Activated CD8-positive, alpha-beta T cell treated with anti-CD3 and anti-CD28 coated beads for 36 hours (primary cell): ENCODE results near the gene CFAP299. TPM values are rescaled to one million over a fixed set of nuclear protein-coding genes. Genes with fewer than 3 reads are reported as not detected.

Experiments used
- ATAC-seq: fragments of 200-7000 bp; cut with Tn5 transposase; one replicate; pipeline ENCODE4 v1.10.0; 2021; ENCODE audit warnings: mild to moderate bottlenecking, moderate library complexity
- CTCF ChIA-PET: fragments of 350-600 bp; sonication (Branson Sonifier 250); formaldehyde crosslinking; loops from one replicate; lab custom pipeline; 2021; ENCODE audit warnings: antibody characterized with exemption; lab: Charles Lee
- POLR2A ChIA-PET: fragments of 350-600 bp; sonication (Branson Sonifier 250); formaldehyde crosslinking; loops from one replicate; lab custom pipeline; 2021; ENCODE audit warnings: antibody characterized with exemption; lab: Charles Lee
- DNase-seq: peaks from one replicate; pipeline ENCODE4 v3.0.0-alpha.2; 2020
- H3K27ac Mint-ChIP-seq: one replicate; pipeline ENCODE4 v1.8.0; 2021; ENCODE audit warnings: mild to moderate bottlenecking, mixed read lengths
- H3K27me3 Mint-ChIP-seq: one replicate; pipeline ENCODE4 v1.8.0; 2021; ENCODE audit warnings: mixed read lengths
- H3K36me3 Mint-ChIP-seq: one replicate; pipeline ENCODE4 v1.8.0; 2021; ENCODE audit warnings: low read depth, mixed read lengths
- H3K4me1 Mint-ChIP-seq: one replicate; pipeline ENCODE4 v1.8.0; 2021; ENCODE audit warnings: low read depth, mixed read lengths
- H3K4me3 Mint-ChIP-seq: one replicate; pipeline ENCODE4 v1.8.0; 2021; ENCODE audit warnings: mild to moderate bottlenecking, moderate library complexity, mixed read lengths
- H3K9me3 Mint-ChIP-seq: one replicate; pipeline ENCODE4 v1.8.0; 2021; ENCODE audit warnings: mixed read lengths
- CTCF ChIP-seq: fragments of 200-600 bp; IDR thresholded peaks from one replicate; pipeline ENCODE4 v1.8.0; 2022; ENCODE audit warnings: antibody characterized with exemption, mild to moderate bottlenecking
- intact Hi-C: fragments of 100-400 bp; cut with micrococcal nuclease; formaldehyde crosslinking; loops from one replicate; pipeline ENCODE4 v1.10.0; 2022
- total RNA-seq, 2 experiments: library from RNA; stranded (reverse); gene quantifications; one replicate each; pipeline ENCODE4 v1.2.3, GENCODE V29; 2021

The CFAP299 gene
- total RNA-seq, 2 experiments from 2014 or later = not detected

- DNase-seq = no peak
- no peaks in the 10 kb centered on the region for H3K4me1 Mint-ChIP-seq
- CTCF ChIA-PET = interaction anchor here (0.8 to 3.9 kb wide), 3 partner anchors 628 to 681 kb away, joined by 3 to 18 read pairs (median 3); partner anchors contain the start of gene BMP3
- no peak for TF ChIP-seq CTCF
- no peaks in the 10 kb centered on the region for H3K9me3 Mint-ChIP-seq
- intact Hi-C loops = loop anchor here (5.0 kb wide), 1 partner anchor 681 kb away; no protein-coding TSS in a partner anchor
- H3K27me3 Mint-ChIP-seq = peaks cover 19% of the 10 kb centered on the region
- POLR2A ChIA-PET = no interaction called here
- H3K27ac Mint-ChIP-seq = no peak overlapping the region
- no peaks in the 10 kb centered on the region for H3K36me3 Mint-ChIP-seq
- H3K4me3 Mint-ChIP-seq = no peak overlapping the region
- no peak for ATAC-seq
Observed at GRCh38 chr4:80360900-80361299, 25.4 kb downstream of the CFAP299 start.

GRCh38 chr4:80361329-80361900 is 25.9 kb downstream of the CFAP299 start:
- DNase-seq (no peak), ATAC-seq (no peak)
- Mint-ChIP-seq H3K4me3 (no peak overlapping the region), H3K36me3 (no peaks in the 10 kb centered on the region), H3K27ac (no peak overlapping the region), H3K4me1 (peaks cover 2% of the 10 kb centered on the region), H3K9me3 (no peaks in the 10 kb centered on the region), H3K27me3 (peaks cover 19% of the 10 kb centered on the region)
- TF ChIP-seq CTCF = peak; percentile 58
- CTCF ChIA-PET = interaction anchor here (0.8 to 3.9 kb wide), 5 partner anchors 99 to 681 kb away, joined by 3 to 18 read pairs (median 4); partner anchors contain the start of gene BMP3
- intact Hi-C loops = loop anchor here (5.0 kb wide), 1 partner anchor 681 kb away; no protein-coding TSS in a partner anchor
- POLR2A ChIA-PET = no interaction called here

GRCh38 chr4:80362578-80363181 is 27.1 kb downstream of the CFAP299 start:
- DNase-seq (peak; percentile 59), ATAC-seq (no peak)
- ChIA-PET POLR2A (no interaction called here), CTCF (interaction anchor here (0.6 to 1.6 kb wide), 22 partner anchors 9 to 708 kb away, joined by 3 to 14 read pairs (median 3); partner anchors contain the start of gene BMP3)
- Mint-ChIP-seq H3K4me3 (no peak overlapping the region), H3K9me3 (no peaks in the 10 kb centered on the region), H3K27ac (no peak overlapping the region), H3K36me3 (no peaks in the 10 kb centered on the region), H3K27me3 (peaks cover 19% of the 10 kb centered on the region), H3K4me1 (peaks cover 2% of the 10 kb centered on the region)
- intact Hi-C loops = loop anchor here (5.0 kb wide), 1 partner anchor 680 kb away; no protein-coding TSS in a partner anchor
- peak; percentile 57 for TF ChIP-seq CTCF

GRCh38 chr4:80365928-80366327 is 30.4 kb downstream of the CFAP299 start:
- H3K9me3 Mint-ChIP-seq = peaks cover 4% of the 10 kb centered on the region
- TF ChIP-seq CTCF = peak; percentile 72
- ChIA-PET CTCF (interaction anchor here (0.7 to 2.9 kb wide), 16 partner anchors 10 to 687 kb away, joined by 3 to 19 read pairs (median 4); no protein-coding TSS in a partner anchor), POLR2A (interaction anchor here (0.6 kb wide), 1 partner anchor 92 kb away, joined by 3 read pairs; no protein-coding TSS in a partner anchor)
- H3K27me3 Mint-ChIP-seq = no peaks in the 10 kb centered on the region
- intact Hi-C loops = loop anchor here (2.0 kb wide), 1 partner anchor 625 kb away; no protein-coding TSS in a partner anchor
- DNase-seq = peak; percentile 68
- H3K4me1 Mint-ChIP-seq = peaks cover 2% of the 10 kb centered on the region
- no peak overlapping the region for H3K4me3 Mint-ChIP-seq
- peaks cover 1% of the 10 kb centered on the region for H3K36me3 Mint-ChIP-seq
- no peak overlapping the region for H3K27ac Mint-ChIP-seq
- peak; percentile 77 for ATAC-seq
